GM12892 (cell line): ENCODE data around the gene EDC4.

Source experiments
- DNase-seq: peaks from one replicate; pipeline ENCODE4 v3.0.0; 2011; ENCODE audit not compliant: insufficient read length
- FAIRE-seq: peaks from 2 replicates; lab custom pipeline; 2011; peaks lifted over from hg19 to GRCh38; lab: Jason Lieb, UNC
- POLR2A ChIP-seq: IDR thresholded peaks from 2 replicates; pipeline ENCODE4 v1.6.1; 2011; ENCODE audit warnings: low read depth, low read length, control low read depth
- POLR2AphosphoS5 ChIP-seq: IDR thresholded peaks from 2 replicates; pipeline ENCODE4 v1.6.1; 2011; ENCODE audit warnings: low read depth, low read length, control low read depth
- TAF1 ChIP-seq: IDR thresholded peaks from 2 replicates; pipeline ENCODE4 v1.6.1; 2011; ENCODE audit warnings: low read depth, mild to moderate bottlenecking, control low read depth, low read length, borderline replicate concordance

Gene EDC4

GRCh38 chr16:67841816-67842508, 30.9 kb upstream of the EDC4 start, which contains the start of gene THAP11:
Gene THAP11, plus strand, starts transcription at chr16:67842320. Its CDS starts 235 bp downstream, at chr16:67842555.
- FAIRE-seq = peak; percentile 93
- TF ChIP-seq POLR2A = no peak
- no peak for TF ChIP-seq POLR2AphosphoS5
- TF ChIP-seq TAF1 = no peak
- DNase-seq = peak; percentile 94

- peak; percentile 54 for DNase-seq
Observed at GRCh38 chr16:67842509-67843342, 30.1 kb upstream of the EDC4 start.

DNA sequence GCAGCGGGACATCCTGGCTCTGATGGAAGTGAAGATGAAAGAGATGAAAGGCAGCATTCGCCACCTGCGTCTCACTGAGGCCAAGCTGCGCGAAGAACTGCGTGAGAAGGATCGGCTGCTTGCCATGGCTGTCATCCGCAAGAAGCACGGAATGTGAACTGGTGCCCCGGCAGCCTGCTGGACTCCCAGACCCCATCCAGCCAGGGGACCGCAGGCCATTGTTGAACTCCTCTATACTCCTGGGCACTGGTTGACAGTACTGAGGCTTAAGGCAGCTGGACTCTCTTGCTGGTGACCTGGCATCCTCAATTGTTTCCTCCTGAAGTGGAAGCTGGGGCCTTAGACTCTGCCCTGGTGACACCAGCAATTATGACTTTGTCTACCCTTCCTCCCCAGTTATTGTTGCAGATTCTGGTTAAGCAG, 29.5 kb upstream of the EDC4 start:
- no peak for DNase-seq
- TF ChIP-seq POLR2A = no peak
- no peak for TF ChIP-seq TAF1
- no peak for TF ChIP-seq POLR2AphosphoS5
- FAIRE-seq = peak; percentile 24

More at GRCh38 chr16:67842509-67843342, 30.1 kb upstream of the EDC4 start:
- peak; percentile 83 for FAIRE-seq
- TF ChIP-seq POLR2AphosphoS5 = no peak
- TF ChIP-seq POLR2A = 0 out of 2 replicates have a peak, but pooled peaks have one; percentile 17
- 0 out of 2 replicates have a peak, but pooled peaks have one; percentile 23 for TF ChIP-seq TAF1

GRCh38 chr16:67844497-67844896, 28.4 kb upstream of the EDC4 start:
- FAIRE-seq (no peak), DNase-seq (no peak)
- TF ChIP-seq TAF1 (no peak), POLR2AphosphoS5 (no peak), POLR2A (no peak)

- DNase-seq (no peak), FAIRE-seq (no peak)
Observed at GRCh38 chr16:67845291-67846062, 27.4 kb upstream of the EDC4 start.

DNA sequence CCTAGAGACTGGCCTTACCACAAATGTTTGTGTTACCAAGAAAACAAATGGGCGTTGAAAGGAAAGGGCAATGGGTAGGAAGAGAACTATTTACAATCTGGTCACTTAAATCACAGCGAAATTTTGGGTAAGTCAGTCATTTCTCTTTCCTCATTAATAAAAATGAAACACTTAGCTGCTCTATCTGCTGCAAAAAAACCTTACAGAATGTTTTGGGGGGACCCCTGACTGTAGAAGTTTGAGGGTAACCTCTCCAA, 26.9 kb upstream of the EDC4 start:
- no peak for TF ChIP-seq TAF1
- TF ChIP-seq POLR2A = no peak
- no peak for TF ChIP-seq POLR2AphosphoS5
- FAIRE-seq (no peak), DNase-seq (no peak)

More at GRCh38 chr16:67845291-67846062, 27.4 kb upstream of the EDC4 start:
- TF ChIP-seq POLR2AphosphoS5 (no peak), TAF1 (no peak), POLR2A (no peak)

DNA sequence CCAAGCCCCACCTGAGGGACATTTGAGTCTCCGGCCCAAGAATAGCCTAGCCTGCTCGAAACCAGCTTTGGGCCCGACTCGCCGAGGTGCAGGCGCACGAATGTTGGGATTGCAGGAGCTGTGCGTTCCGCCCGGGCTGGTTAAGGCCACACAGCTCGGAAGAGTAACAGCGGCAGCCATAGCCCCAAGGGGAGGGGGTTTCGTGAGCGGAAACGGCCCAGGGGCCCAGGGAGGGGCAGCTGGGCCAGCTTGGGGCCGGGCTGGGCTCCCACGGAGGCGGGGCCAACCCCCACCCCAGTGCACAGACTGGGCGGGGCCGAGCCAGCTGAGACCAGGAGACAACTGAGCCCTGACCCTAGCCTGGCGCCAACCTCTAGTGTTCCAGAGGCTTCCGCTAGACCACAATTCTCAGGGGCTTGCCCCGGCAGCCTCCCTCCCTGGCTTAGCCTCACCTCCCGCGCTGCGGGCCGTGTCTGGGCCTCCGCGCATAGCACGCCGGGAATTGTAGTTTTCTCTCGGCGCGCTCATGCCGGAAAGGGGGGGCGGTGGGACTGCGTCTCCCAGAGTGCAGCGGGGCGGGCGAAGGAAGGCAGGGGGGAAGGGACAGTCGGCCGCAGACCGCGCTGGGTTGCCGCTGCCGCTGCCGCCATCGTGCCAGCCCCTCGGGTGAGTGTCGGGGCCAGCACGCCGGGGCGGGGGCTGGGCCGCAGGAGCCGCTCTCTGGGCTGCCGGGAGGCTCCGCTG, 26.4 kb upstream of the EDC4 start, which contains the start of gene NUTF2:
Gene NUTF2, plus strand, starts transcription at position 614 of the 744 bp plus-strand sequence. CDS start 18,198 bp downstream, outside the sequence.
- FAIRE-seq (peak; percentile 88), DNase-seq (peak; percentile 95)
- TF ChIP-seq POLR2A (peak; percentile 75; the same call in 1 of the 2 replicates), TAF1 (peak; percentile 49; the same call in 1 of the 2 replicates), POLR2AphosphoS5 (peak; percentile 42; the same call in 1 of the 2 replicates)

GRCh38 chr16:67847064-67847861, 25.6 kb upstream of the EDC4 start, which contains the start of gene CENPT:
Gene CENPT, minus strand, starts transcription at chr16:67847693. Its CDS starts 13,834 bp downstream, at chr16:67833859.
- TF ChIP-seq POLR2AphosphoS5 (no peak), POLR2A (peak; percentile 9; the same call in 1 of the 2 replicates), TAF1 (no peak)
- FAIRE-seq (no peak), DNase-seq (no peak)

GRCh38 chr16:67848118-67848517, 24.7 kb upstream of the EDC4 start:
- FAIRE-seq (no peak), DNase-seq (no peak)
- no peak for TF ChIP-seq POLR2AphosphoS5
- no peak for TF ChIP-seq TAF1
- no peak for TF ChIP-seq POLR2A

DNA sequence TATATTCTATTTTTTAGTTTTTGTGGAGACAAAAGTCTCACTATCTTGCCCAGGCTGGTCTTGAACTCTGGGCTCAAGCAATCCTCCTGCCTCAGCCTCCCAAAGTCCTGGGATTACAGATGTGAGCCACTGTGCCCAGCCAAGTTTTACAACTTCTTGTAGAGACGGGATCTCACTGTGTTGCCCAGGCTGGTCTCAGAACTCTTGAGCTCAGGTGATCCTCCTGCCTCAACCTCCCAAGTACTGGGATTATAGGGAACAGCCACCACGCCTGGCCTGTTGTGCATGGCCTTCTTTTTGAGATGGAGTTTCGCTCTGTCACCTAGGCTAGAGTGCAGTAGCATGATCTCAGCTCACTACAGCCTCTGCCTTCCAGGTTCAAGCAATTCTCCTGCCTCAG, 19.2 kb upstream of the EDC4 start:
- TF ChIP-seq POLR2AphosphoS5 (no peak), TAF1 (no peak), POLR2A (no peak)
- FAIRE-seq (no peak), DNase-seq (no peak)
